ENCODE measurements around the gene DCUN1D2.
"Not testable (repeated sequence)": the region's sequence is repeated elsewhere in the genome, so short reads cannot be mapped to it uniquely, and the experiment has no call there.

DCUN1D2 gene

DNA sequence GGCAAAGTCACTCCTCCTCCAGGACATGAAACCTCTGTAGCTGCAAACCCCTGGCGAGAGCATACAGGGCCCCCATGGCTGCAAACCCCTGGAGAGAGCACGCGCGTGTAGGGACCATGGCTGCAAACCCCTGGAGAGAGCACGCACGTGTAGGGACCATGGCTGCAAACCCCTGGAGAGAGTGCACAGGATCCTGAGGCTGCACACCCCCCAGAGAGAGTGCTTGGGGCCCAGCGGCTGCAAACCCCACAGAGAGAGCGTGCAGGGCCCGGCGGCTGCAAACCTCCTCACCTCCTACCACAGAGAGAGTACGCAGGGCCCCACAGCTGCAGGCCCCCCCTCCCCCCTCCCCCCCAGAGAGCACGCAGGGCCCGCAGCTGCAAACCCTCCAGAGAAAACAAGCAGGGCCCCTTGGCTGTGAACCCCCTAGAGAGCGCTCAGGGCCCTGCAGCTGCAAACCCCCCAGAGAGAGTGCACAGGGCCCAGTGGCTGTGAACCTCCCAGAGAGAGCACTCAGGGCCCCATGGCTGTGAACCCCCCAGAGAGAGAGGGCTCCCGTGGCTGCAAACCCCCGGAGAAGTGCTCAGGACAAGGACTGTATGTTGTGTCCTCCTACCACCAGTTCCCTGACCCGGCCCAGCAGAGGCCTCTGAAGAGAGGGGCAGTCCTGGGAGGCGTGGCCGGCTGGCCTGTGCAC, 44.6 kb downstream of the DCUN1D2 start:
- no peak for DNase-seq (ENCODE audit: low read depth)

DNA sequence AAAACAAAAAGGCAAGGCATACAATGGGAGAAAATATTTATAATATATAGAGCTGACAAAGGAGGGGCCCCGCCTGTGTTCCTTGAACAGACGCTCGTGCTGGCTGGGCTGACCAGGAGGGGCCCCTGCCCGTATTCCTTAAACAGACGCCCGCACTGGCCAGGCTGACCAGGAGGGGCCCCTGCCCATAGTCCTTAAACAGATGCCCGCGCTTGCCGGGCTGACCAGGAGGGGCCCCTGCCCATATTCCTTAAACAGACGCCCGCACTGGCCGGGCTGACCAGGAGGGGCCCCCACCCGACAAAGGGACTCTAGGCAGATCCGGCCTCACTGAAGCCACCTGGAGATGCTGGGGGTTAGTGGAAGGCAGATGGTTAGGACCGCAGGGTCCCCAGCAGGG, 46.5 kb downstream of the DCUN1D2 start:
- DNase-seq (ENCODE audit: low read depth) = no peak

DNA sequence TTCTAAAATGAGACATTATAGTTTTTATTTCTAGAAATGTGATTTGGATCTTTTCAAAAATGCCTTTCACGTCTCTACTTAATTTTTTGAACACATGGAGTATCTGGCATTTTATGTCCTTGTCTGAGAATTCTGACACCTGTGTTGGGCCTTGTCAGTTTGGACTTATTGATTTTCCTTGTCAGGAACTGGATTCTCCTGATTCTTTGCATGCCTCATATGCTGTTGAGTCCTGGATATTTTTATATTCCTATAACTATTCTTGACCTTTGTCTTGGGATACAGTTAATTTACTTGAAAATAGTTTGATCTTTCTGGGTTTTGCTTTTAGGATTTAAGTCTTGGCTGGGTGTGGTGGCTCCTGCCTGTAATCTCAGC, 47.5 kb downstream of the DCUN1D2 start:
- no peak for DNase-seq (ENCODE audit: low read depth)

DNA sequence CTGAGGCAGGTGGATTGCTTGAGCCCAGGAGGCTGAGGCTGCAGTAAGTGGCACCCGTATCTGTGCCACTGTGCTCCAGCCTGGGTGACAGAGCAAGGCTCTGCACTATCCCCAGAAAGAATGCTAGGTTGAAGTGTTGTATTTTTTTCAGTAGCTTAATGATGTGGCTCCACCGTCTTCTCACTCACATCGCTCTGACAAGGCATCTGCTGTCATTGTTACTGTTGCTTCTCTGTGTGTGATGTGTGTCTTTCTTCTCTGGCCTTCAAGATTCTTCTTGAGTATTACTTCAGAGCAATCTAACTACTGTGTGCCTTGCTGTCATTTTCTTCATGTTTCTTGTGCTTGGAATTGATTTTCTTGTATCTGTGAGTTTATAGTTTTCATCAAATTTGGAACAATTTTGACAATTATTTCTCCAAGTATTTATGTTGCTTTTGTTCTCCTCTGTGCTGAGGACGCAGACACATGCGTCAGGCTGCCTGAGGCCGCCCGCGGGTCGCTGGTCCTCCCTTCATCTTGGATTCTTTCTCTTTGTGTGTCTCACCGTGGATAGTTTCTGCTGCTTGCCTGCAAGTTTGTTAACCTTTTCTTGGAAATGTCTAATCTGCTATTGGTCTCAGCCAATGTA, 48.0 kb downstream of the DCUN1D2 start:
- no peak for DNase-seq (ENCODE audit: low read depth)

DNA sequence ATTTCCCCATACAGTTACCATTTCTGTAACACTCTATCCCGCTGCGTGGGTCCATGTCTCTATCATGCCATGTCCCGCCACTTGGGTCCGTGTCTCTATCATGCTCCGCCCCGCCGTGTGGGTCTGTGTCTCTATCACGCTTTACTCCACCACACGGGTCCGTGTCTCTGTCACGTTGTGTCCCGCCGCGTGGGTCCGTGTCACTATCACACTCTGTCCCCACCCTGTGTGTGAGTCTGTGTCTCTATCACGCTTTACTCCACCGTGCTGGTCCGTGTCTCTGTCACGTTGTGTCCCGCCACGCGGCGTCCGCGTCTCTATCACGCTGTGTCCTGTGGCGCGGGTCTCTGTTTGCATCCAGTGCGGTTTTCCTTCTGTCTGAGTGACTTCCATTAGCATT, 48.9 kb downstream of the DCUN1D2 start:
- DNase-seq (ENCODE audit: low read depth) = no peak

DNA sequence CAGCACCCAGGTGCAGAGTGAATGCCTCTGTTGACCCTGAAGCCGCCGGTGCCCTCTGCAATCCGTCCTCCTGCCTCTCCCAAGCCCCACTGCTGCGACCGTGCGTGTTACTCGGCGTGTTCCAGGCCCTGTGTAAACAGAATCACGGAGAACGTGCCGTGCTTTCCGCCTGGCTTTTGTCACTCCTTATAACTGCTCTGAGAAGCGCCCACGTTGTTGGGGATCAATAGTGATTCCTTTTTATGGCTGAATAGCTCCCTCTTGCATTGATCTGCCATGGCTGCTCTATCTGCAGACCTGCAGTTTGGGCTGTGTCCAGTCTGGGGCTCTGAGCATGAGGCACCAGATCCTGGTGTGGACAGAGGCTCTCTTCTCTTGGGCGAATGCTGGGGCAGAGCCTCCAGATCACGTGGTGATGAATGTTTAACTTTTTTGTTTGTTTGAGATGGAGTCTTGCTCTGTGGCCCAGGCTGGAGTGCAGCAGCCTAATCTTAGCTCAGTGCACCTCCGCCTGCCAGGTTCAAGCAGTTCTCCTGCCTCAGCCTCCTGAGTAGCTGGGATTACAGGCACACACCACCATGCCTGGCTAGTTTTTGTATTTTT, 53.0 kb downstream of the DCUN1D2 start:
- no peak for DNase-seq (ENCODE audit: low read depth)

DNA sequence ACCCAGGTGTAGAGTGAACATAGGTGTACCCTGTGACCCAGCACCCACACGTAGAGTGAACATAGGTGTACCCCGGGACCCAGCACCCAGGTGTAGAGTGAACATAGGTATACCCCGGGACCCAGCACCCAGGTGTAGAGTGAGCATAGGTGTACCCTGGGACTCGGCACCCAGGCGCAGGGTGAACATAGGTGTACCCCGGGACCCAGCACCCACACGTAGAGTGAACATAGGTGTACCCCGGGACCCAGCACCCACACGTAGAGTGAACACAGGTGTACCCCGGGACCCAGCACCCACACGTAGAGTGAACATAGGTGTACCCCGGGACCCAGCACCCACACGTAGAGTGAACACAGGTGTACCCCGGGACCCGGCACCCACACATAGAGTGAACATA, 53.6 kb downstream of the DCUN1D2 start:
- not testable (repeated sequence) for DNase-seq (ENCODE audit: low read depth)

DNA sequence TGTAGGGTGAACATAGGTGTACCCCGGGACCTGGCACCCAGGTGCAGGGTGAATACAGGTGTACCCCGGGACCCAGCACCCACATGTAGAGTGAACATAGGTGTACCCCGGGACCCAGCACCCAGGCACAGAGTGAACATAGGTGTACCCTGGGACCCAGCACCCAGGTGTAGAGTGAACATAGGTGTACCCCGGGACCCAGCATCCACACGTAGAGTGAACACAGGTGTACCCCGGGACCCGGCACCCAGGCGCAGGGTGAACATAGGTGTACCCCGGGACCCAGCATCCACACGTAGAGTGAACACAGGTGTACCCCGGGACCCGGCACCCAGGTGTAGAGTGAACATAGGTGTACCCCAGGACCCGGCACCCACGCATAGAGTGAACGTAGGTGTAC, 54.6 kb downstream of the DCUN1D2 start:
- not testable (repeated sequence) for DNase-seq (ENCODE audit: low read depth)

DNA sequence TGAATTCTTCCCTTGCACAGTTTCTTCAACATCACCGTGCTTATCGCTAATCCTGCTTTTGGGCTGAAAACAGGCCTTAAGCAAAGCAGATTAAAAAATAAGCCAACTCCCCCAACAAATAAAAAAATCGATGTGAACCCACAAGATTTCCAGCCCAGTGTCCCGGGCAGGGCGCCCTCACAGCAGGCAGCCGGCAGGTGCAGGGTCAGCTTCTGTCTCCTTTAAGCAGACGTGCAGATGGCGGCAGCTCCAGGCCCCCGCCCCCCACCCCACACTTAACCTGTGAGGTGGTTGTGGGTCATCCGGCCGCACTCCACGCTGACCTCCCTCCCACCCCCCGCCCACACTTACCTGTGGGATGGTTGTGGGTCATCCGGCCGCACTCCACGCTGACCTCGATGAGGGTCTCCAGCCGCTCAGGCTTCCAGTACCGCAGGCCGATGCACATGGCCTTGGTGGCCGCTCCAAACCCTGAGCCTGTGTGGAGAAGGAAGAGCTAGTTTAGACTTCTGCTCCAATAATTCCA, 57.1 kb downstream of the DCUN1D2 start:
- DNase-seq (ENCODE audit: low read depth) = no peak

DNA sequence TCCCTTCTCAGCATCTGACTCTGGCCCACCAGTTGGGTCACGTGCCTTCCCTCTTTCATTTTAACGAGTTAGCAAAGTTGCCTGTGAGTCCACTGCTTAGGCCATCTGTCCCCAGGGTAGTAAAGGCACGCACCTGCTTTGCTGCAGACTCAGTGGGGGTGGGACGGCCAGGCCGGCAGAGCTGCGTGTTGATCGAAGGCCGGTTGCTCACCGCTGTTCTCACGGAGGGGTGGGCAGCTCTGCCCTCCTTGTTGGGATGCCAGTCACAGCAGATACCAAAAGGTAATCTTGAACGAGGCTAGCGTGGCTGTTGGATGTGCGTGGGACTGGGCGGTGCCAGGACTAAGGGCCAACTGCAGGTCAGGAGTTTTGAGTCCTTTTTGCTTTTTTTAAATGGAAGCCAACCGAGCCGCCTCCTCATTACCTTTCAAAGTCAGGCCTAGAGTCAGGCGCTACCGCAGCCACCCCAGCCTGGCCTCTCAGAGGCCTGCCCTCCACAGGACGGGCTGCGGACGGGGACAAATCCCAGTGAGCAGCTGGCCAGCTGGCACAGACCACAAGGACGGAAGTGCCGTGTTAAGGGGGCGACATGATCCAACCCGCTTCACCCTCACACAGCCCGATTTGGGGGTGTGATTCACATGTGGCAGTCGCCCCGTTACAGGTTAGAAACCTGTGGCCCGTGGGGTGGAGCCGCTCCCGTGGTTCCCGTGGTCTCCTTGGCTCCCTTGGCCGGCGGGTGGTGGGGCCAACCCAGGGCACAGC, 57.8 kb downstream of the DCUN1D2 start:
- DNase-seq (ENCODE audit: low read depth) = no peak

DNA sequence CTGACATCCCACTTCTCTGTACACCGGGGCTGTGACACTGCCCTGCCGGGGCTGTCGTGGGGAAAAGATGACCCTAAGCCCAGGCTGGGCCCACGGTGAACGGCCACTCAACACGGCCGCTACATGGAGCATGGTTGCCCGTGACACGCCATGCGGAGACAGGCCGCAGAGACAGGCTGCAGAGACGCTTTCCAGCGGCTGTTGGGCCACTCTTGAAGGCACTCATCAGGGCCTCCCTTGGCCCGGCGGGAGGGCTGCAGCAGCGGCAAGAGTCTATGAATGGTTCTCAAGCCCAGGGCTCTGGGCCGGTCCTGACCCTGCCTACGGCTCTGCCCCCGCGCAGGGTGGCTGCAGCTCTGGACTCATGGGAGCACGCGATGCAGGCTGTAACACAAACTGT, 59.3 kb downstream of the DCUN1D2 start:
- DNase-seq (ENCODE audit: low read depth) = no peak

DNA sequence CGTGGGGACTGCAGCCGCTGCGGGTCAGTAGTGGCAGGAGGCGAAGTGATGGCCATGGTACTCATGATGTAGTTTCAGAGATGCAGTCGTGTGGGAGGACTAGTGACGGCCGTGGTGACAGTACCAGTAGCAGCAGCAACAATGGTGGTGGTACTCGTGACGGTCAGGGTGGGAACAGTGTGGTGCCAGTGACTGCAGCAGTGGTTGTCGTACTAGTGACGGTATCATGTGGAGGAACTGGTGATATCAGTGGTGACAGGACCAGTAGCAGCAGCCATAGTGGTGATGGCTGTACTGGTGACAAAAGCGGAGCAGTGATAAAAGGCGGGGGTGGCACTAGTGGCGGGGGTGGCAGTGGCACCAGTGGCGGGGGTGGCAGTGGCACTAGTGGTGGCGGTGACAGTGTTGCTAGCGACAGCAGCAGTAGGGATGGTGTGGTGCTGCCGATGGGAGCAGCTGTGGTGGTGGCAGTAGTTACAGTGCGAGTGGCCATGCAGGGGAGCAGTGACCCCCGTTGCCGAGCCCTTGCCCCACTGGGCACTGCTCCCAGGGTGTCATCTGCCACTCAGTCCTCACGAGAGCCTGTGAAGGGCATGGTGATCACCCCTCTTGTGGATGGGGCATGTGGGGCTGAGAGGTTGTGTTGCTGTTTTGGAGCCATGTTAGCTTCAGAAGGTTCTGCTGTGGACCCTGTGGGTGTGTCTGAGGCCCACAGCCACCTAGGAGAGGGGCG, 60.0 kb downstream of the DCUN1D2 start:
- no peak for DNase-seq (ENCODE audit: low read depth)

DNA sequence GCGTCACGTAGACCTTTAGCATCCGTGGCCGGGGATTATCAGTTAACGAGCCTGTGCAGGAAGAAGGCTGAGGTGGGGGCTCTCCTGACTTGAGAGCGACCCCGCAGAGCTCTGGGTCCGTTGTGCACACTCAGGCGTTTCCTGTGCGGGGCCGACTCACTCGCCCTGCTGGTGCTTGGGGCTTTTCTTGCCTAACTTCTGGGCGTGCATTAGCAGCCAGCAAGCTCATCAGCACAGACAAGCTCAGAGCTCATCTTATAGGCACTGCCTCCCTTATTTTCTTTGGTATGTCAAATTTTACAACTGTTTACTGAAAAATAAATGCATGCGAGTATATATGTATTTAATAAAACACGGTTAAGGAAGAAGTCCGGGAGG, 60.9 kb downstream of the DCUN1D2 start:
- no peak for DNase-seq (ENCODE audit: low read depth)

DNA sequence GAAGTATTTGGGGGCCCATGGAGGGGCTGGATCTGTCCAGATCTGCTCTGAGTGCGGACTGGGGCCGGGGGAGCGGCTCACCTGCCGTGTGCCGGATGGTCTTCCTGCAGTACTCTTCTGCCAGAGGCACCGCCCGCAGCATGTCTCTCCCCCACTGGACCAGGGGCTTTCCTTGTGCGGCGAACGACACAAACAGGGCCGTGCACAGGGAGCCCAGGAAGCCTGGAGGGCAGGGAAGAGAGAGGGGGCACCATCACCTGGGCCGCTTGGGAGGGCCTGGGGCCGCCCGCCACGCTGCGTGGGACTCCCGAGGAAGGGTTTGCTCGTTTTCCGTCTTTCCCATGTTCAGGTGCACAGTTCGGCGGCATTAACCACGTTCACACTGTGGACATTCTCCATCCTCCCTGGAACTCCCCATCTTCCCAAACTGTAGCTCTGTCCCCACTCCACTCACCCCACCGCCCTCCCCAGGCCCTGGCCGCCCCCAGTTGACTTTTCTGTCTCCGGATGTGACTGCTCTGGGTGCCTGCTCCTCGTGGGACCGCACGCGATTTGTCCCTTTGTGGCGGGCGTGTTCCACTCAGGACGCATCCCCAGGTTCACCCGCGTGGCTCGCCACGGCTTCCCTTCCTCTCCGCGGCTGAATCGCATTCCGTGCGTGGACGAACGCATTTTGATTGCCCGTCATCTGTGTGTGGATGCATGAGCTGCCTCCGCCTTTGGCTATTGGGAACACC, 61.5 kb downstream of the DCUN1D2 start:
- no peak for DNase-seq (ENCODE audit: low read depth)

DNA sequence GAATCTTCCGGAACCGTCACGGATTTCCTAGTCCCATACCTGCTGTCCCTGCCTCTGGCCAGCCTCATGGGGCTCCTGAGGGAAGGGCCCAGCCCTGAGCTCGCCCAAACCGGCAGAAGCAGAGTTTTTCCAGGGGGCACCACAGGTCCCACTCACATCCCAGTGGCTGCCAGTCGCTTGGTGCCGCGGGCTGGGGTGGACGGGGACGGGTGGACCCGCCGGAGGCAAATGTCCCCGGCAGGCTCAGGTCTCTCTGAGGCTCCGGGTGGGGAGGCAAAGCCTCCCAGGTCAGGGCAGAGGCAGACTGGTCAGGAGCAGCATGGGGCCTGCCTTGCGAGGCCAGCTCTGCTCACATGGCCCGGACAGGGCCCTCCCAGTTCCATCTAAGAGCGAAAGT, 62.0 kb downstream of the DCUN1D2 start:
- no peak for DNase-seq (ENCODE audit: low read depth)

DNA sequence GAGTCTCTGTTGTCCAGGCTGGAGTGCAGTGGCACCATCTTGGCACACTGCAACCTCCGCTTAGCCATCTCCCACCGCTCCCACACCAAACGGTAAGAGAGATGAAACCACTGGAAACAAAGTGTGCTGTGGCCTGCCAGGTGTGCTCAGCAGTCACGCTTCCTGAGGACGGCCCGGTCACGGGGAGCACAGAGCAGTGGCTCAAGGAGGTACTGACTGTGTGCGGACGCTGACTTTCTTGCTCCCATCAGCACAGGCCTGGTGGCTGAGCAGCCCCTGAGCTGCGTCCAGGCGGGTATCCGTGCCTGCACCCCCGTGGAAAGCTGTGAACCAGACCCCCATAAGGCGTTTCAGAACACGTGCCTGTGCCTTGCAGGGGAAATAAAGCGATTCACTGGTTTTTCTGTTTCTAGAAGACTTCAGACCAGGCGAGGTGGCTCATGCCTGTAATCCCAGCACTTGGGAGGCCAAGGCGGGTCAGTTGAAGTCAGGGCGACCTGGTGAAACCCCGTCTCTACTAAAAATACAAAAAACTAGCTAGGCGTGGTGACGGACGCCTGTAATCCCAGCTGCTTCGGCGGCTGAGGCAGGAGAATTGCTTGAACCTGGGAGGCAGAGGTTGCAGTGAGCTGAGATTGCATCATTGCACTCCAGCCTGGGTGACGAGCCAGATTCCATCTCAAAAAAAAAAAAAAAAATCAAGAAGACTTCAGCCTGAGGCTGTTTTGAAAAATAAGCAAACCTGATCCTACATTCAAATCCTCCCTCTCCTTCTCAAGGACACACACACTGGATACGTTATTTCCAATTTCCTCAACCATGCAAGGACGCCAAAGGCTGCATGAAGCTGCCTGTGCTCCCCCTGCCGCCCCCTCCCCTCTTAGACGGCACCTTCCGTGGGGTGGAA, 62.7 kb downstream of the DCUN1D2 start:
- no peak for DNase-seq (ENCODE audit: low read depth)

DNA sequence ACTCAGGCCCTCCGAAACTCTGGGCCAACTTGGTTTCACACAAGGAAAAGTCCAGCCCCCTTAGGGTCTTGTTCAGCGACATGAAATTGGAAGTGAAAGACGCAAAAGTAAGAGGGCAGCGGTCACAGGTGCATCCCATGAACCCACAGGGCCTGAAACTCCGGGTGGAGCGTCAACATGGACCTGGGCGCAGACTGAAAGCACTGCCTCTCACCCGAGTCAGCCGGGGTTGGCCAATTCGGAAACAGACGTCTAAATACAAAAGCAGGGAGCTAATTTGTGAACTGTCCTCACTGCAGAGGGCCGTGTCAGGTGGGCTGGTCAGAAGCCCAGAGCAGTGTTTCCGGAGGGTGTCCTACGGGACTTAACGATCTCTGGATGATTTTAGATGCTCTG, 63.9 kb downstream of the DCUN1D2 start:
- no peak for DNase-seq (ENCODE audit: low read depth)

DNA sequence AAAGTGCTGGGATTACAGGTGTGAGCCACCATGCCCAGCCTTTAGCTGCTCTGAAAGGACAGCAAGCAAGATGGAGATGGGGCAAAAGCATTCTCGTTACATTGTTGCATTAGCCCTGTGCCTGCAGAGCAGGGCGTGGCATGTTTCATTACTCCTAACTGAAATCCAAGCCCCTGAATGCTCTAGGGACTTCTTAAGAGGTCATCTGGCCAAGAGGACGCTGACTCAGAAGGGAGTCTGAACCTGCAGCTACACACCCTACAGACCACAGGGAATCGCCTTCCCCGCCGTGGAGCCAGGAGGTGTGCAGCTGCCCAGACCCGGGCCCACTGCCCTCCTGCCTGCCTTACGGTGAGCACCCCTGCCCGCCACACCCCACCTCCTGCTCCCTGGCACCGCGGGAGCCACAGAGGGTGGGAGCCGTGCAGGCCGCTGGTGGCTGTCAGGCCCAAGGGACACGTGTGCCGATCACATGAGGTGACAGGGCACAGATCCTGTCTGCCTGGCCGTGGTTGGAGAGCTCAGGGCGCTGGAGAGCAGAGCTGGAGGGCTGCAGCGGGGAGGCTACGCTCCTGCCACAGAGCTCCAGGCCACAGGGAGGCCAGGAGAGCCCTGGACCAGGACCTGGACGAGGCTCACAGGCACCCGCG, 64.4 kb downstream of the DCUN1D2 start:
- no peak for DNase-seq (ENCODE audit: low read depth)

DNA sequence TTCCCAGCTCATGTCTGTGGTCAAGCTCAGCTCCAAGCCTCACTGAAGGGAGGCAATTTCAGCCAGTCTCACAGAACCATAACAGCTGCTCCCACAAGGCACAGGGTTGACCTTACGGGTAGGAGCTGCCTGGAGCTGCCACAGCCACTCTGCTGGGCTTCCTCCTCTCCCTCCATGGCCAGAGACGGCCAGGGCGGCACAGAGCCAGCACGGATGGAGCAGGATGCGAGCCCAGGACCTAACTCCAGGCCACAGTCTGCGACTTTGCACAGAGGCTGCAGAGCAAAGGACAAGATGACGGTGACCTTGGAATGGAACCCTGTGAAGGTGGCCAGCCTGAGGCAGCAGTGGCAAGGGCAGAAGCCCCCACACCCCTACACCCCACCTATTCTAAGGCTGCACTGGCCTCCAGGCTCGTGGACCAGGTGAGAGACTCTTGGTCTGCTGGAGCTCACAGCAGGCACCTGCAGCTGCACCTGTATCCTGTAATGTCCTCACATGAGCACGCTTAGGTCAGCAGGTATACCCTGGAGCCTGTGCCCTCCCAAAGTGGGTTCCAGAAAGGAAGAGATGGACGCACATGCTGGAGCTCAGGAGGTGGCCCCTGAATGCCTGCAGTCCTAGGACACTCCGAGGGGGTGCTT, 66.9 kb downstream of the DCUN1D2 start:
- DNase-seq (ENCODE audit: low read depth) = no peak
